Endothelial cell of umbilical vein (primary cell): Measurements from ENCODE around the gene KCNG3. TPM values are rescaled to one million over a fixed set of nuclear protein-coding genes. Genes with fewer than 3 reads are reported as not detected.
"Not testable (repeated sequence)": the region's sequence is repeated elsewhere in the genome, so short reads cannot be mapped to it uniquely, and the experiment has no call there.

ENCODE experiments used
- BruUV-seq: library from RNA; stranded (reverse); fragments of 400-500 nt; replicated peaks from 2 replicates; lab custom pipeline; 2021; lab: Mats Ljungman, UMichigan
- CTCF ChIA-PET: fragments of 300-600, 350-600 bp; sonication (Branson Sonifier 250); formaldehyde crosslinking; loops from one replicate; lab custom pipeline; 2021; ENCODE audit warnings: antibody characterized with exemption, inconsistent platforms; lab: Charles Lee
- POLR2A ChIA-PET: fragments of 300-600, 350-600 bp; sonication (Branson Sonifier 250); formaldehyde crosslinking; loops from one replicate; lab custom pipeline; 2021; ENCODE audit warnings: antibody characterized with exemption, inconsistent platforms; lab: Charles Lee
- DNase-seq: peaks from one replicate; pipeline ENCODE4 v3.0.0-alpha.2; 2011; ENCODE audit warnings: low read depth, low spot score
- FAIRE-seq: peaks from 2 replicates; lab custom pipeline; 2011; peaks lifted over from hg19 to GRCh38; lab: Jason Lieb, UNC
- H2AFZ ChIP-seq: 2 replicates; pipeline ENCODE4 v1.6.0; 2012; ENCODE audit warnings: low read depth, low read length, control low read depth, inconsistent platforms
- H3K27ac ChIP-seq: 2 replicates; pipeline ENCODE4 v1.5.1; 2011; ENCODE audit warnings: low read depth, mild to moderate bottlenecking, control low read depth, low read length, moderate library complexity; ENCODE audit not compliant: insufficient read depth
- H3K27me3 ChIP-seq, 2 experiments: 2 replicates each; pipeline versions ENCODE4 v1.6.0 to v1.6.1; 2011; ENCODE audit warnings: low read length in 2 of 2, mixed read lengths in 1 of 2; ENCODE audit not compliant: control insufficient read depth in 2 of 2, insufficient read depth in 2 of 2
- H3K36me3 ChIP-seq, 2 experiments: 2 replicates in 1 of 2; 3 replicates in 1 of 2; pipeline ENCODE4 v1.5.1; 2011; ENCODE audit warnings: low read length in 2 of 2, mild to moderate bottlenecking in 1 of 2, moderate library complexity in 1 of 2; ENCODE audit not compliant: control insufficient read depth in 2 of 2, insufficient read depth in 2 of 2; ENCODE audit errors: extremely low read depth in 1 of 2
- H3K4me1 ChIP-seq: 3 replicates; pipeline ENCODE4 v1.5.1; 2011; ENCODE audit warnings: mild to moderate bottlenecking, low read length; ENCODE audit not compliant: control insufficient read depth, insufficient read depth; ENCODE audit errors: extremely low read depth
- H3K4me2 ChIP-seq: 2 replicates; pipeline ENCODE4 v1.6.1; 2011; ENCODE audit warnings: low read length, control low read depth, mixed read lengths; ENCODE audit not compliant: insufficient read depth
- H3K4me3 ChIP-seq, 3 experiments: fragments of 200-600 bp in 1 of 3; sonication (generic), shearing (Covaris generic) in 1 of 3; replicated peaks in 1 of 3; 2 replicates each; pipeline ENCODE4 v1.5.1; 2011 to 2016; ENCODE audit warnings: control low read depth in 3 of 3, low read length in 3 of 3, mild to moderate bottlenecking in 2 of 3, inconsistent platforms in 1 of 3, low read depth in 1 of 3, moderate library complexity in 1 of 3; ENCODE audit not compliant: insufficient read depth in 1 of 3
- H3K79me2 ChIP-seq: 2 replicates; pipeline ENCODE4 v1.6.0; 2012; ENCODE audit warnings: low read length, inconsistent platforms; ENCODE audit not compliant: control insufficient read depth, insufficient read depth
- H3K9ac ChIP-seq: replicated peaks from 2 replicates; pipeline ENCODE3; 2011; ENCODE audit warnings: low read length, control low read depth; ENCODE audit not compliant: insufficient read depth; ENCODE audit errors: extremely low read depth
- H3K9me1 ChIP-seq: replicated peaks from 3 replicates; pipeline ENCODE4 v1.6.0; 2011; ENCODE audit warnings: mild to moderate bottlenecking, low read length; ENCODE audit not compliant: control insufficient read depth, insufficient read depth; ENCODE audit errors: extremely low read depth
- H3K9me3 ChIP-seq: replicated peaks from 2 replicates; pipeline ENCODE4 v1.5.1; 2012; ENCODE audit warnings: low read length, inconsistent platforms; ENCODE audit not compliant: control insufficient read depth, insufficient read depth
- H4K20me1 ChIP-seq: replicated peaks from 2 replicates; pipeline ENCODE3; 2011; ENCODE audit warnings: mild to moderate bottlenecking, low read length; ENCODE audit not compliant: control insufficient read depth, insufficient read depth; ENCODE audit errors: extremely low read depth
- EZH2 ChIP-seq: IDR thresholded peaks from 2 replicates; pipeline ENCODE4 v1.6.1; 2012; ENCODE audit warnings: borderline replicate concordance, low read depth, mild to moderate bottlenecking, moderate library complexity, low read length, inconsistent platforms; ENCODE audit not compliant: severe bottlenecking
- FOS ChIP-seq: IDR thresholded peaks from 2 replicates; pipeline ENCODE4 v1.6.1; 2011; ENCODE audit warnings: mild to moderate bottlenecking, low read length, moderate library complexity, borderline replicate concordance; ENCODE audit not compliant: insufficient read depth
- GATA2 ChIP-seq: IDR thresholded peaks from 2 replicates; pipeline ENCODE4 v1.7.0; 2011; ENCODE audit warnings: low read depth, mild to moderate bottlenecking, moderate library complexity, mixed read lengths, low read length; ENCODE audit not compliant: insufficient read length, insufficient read depth
- JUN ChIP-seq: IDR thresholded peaks from 2 replicates; pipeline ENCODE4 v1.6.1; 2011; ENCODE audit warnings: borderline replicate concordance, low read depth; ENCODE audit not compliant: insufficient read length, insufficient read depth
- MAX ChIP-seq: IDR thresholded peaks from 2 replicates; pipeline ENCODE4 v1.6.1; 2011; ENCODE audit not compliant: insufficient read depth, insufficient read length
- MYC ChIP-seq: IDR thresholded peaks from one replicate; pipeline ENCODE4 v1.6.1; 2011; ENCODE audit warnings: mild to moderate bottlenecking, low read depth, low read length
- POLR2A ChIP-seq: IDR thresholded peaks from 2 replicates; pipeline ENCODE4 v1.6.1; 2012; ENCODE audit warnings: low read depth, mild to moderate bottlenecking, control low read depth, low read length
- POLR2AphosphoS5 ChIP-seq: IDR thresholded peaks from 2 replicates; pipeline ENCODE4 v1.6.1; 2012; ENCODE audit warnings: low read depth, mild to moderate bottlenecking, control low read depth, low read length, moderate library complexity; ENCODE audit not compliant: insufficient read depth
- dilution Hi-C: fragments of 300-500 bp; cut with MboI; formaldehyde crosslinking; loops from one replicate; pipeline ENCODE4 v1.15.0; 2019; ENCODE audit warnings: low sequenced_read_pairs; ENCODE audit not compliant: extremely low pct_ligation_motif_present
- intact Hi-C: fragments of 100-400 bp; cut with micrococcal nuclease; formaldehyde crosslinking; loops from one replicate; pipeline ENCODE4 v1.10.0; 2022
- polyA plus RNA-seq, 4 experiments: library from polyadenylated mRNA; depleted of rRNA in 3 of 4; stranded (reverse) in 3 of 4; unstranded in 1 of 4; fragments of >200 nt; gene quantifications; 2 replicates each; pipeline versions ENCODE4 v1.2.1 to v1.2.3, GENCODE V29; 2011 to 2012; ENCODE audit warnings: missing spikeins in 1 of 4
- total RNA-seq: library from RNA; stranded (reverse); gene quantifications from 2 replicates; pipeline ENCODE4 v1.2.3, GENCODE V29; 2021
- TF ChIP-seq, protein P1 (sequence below), 2 donors: IDR thresholded peaks; 1 replicate in 1 of 2; 2 replicates in 1 of 2; pipeline ENCODE4 v1.5.1; 2011; ENCODE audit warnings: low read length in 2 of 2, mild to moderate bottlenecking in 2 of 2, moderate library complexity in 2 of 2, control low read depth in 1 of 2, inconsistent platforms in 1 of 2, low read depth in 1 of 2; ENCODE audit not compliant: insufficient read depth in 1 of 2; ENCODE audit errors: extremely low read depth in 1 of 2

Gene KCNG3
- total and polyA plus RNA-seq, 2 donors (not counting 3 experiments of a cell fraction or from before 2014, with no cell fraction given), result 0.15 TPM; not detected in 1

DNA sequence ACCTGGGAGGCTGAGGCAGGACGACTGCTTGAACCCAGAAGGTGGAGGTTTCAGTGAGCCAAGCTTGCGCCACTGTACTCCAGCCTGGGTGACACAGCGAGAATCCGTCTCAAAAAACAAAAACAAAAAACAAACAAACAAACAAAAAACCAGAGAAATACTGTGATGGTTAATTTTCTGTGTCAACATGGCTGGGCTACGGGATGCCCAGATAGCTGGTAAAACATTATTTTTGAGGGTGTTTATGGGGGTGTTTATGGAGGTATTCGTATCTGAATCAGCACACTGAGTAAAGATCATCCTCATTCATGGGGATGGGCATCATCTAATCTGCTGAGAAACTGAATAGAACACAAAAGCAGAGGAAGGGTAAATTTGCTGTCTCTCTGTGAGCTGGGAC, 92.0 kb downstream of the KCNG3 start:
- no peaks in the 10 kb centered on the region for H3K36me3 ChIP-seq
- CTCF ChIA-PET, result interaction anchor here (1.7 kb wide), 1 partner anchor 16 kb away, joined by 4 read pairs; no protein-coding TSS in a partner anchor
- POLR2A ChIA-PET, result no interaction called here
- no peaks in the 10 kb centered on the region for H3K79me2 ChIP-seq
- intact Hi-C loops, result no loop called here
- no peak overlapping the region for H3K9ac ChIP-seq
- BruUV-seq, result no TSS peak
- no peak overlapping the region for H3K4me3 ChIP-seq
- no peaks in the 10 kb centered on the region for H3K9me1 ChIP-seq
- H3K4me2 ChIP-seq, result no peak overlapping the region
- DNase-seq, result no peak
- FAIRE-seq, result no peak
- H3K4me1 ChIP-seq, result no peaks in the 10 kb centered on the region
- dilution Hi-C loops, result no loop called here
- H4K20me1 ChIP-seq, result no peaks in the 10 kb centered on the region
- no peak overlapping the region for H2AFZ ChIP-seq
- no peak for TF ChIP-seq MAX
- no peak for TF ChIP-seq GATA2
- TF ChIP-seq, protein P1, sequence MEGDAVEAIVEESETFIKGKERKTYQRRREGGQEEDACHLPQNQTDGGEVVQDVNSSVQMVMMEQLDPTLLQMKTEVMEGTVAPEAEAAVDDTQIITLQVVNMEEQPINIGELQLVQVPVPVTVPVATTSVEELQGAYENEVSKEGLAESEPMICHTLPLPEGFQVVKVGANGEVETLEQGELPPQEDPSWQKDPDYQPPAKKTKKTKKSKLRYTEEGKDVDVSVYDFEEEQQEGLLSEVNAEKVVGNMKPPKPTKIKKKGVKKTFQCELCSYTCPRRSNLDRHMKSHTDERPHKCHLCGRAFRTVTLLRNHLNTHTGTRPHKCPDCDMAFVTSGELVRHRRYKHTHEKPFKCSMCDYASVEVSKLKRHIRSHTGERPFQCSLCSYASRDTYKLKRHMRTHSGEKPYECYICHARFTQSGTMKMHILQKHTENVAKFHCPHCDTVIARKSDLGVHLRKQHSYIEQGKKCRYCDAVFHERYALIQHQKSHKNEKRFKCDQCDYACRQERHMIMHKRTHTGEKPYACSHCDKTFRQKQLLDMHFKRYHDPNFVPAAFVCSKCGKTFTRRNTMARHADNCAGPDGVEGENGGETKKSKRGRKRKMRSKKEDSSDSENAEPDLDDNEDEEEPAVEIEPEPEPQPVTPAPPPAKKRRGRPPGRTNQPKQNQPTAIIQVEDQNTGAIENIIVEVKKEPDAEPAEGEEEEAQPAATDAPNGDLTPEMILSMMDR (IDR thresholded peaks at IDR 0.05; ENCODE audit: extremely low read depth in 1 of 2, insufficient read depth in 1 of 2, low read depth in 1 of 2, low read length in 2 of 2), result no peak
- no peak for TF ChIP-seq FOS
- no peak for TF ChIP-seq EZH2
- TF ChIP-seq MYC, result no peak
- no peak for TF ChIP-seq POLR2A
- TF ChIP-seq JUN, result no peak
- no peak for TF ChIP-seq POLR2AphosphoS5
- peaks cover 0 to 4% of the 10 kb centered on the region in 2 experiments for H3K27me3 ChIP-seq
- H3K27ac ChIP-seq, result no peak overlapping the region
- no peaks in the 10 kb centered on the region for H3K9me3 ChIP-seq

- FAIRE-seq, BruUV-seq: not testable (repeated sequence)
Measured at GRCh38 chr2:42398052-42398451, 95.7 kb downstream of the KCNG3 start.

DNA sequence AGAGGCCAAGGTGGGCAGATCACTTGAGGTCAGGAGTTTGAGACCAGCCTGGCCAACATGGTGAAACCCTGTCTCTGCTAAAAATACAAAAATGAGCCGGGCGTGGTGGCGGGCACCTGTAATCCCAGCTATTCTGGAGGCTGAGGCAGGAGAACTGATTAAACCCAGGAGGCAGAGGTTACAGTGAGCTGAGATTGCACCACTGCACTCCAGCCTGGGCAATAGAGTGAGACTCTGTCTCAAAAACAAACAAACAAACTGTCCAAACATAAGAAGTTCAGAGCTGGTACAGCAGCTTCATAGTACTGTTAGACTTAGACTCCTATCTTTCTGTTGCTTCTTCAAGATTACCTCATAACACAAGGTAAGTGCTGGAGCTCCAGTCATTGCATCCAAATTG, 100.5 kb downstream of the KCNG3 start:
- BruUV-seq, CTCF ChIA-PET: not testable (repeated sequence)

More at GRCh38 chr2:42398052-42398451, 95.7 kb downstream of the KCNG3 start:
- CTCF ChIA-PET, result interaction anchor here (2.3 kb wide), 1 partner anchor 12 kb away, joined by 4 read pairs; no protein-coding TSS in a partner anchor
- POLR2A ChIA-PET, H3K79me2 ChIP-seq, H3K9me3 ChIP-seq, H3K9ac ChIP-seq, DNase-seq, H3K9me1 ChIP-seq, dilution Hi-C loops, H3K4me1 ChIP-seq, H3K27ac ChIP-seq, H3K36me3 ChIP-seq, H3K27me3 ChIP-seq, H3K4me2 ChIP-seq, H2AFZ ChIP-seq, H4K20me1 ChIP-seq, intact Hi-C loops, H3K4me3 ChIP-seq: not testable (repeated sequence)

More for the DNA sequence above, 100.5 kb downstream of the KCNG3 start:
- H3K79me2 ChIP-seq, dilution Hi-C loops, H4K20me1 ChIP-seq, H3K36me3 ChIP-seq, H3K9ac ChIP-seq, H3K27me3 ChIP-seq, H3K27ac ChIP-seq, intact Hi-C loops, H3K9me1 ChIP-seq, H3K4me1 ChIP-seq, H3K4me2 ChIP-seq, DNase-seq, H3K4me3 ChIP-seq, FAIRE-seq, H3K9me3 ChIP-seq, H2AFZ ChIP-seq: not testable (repeated sequence)
- POLR2A ChIA-PET, result interaction anchor here (1.1 kb wide), 1 partner anchor 10 kb away, joined by 3 read pairs; no protein-coding TSS in a partner anchor
